WTC11 (cell line): ENCODE results near the gene AUH.

Experiments
- E2F1 ChIP-seq: sonication (generic); formaldehyde crosslinking; IDR thresholded peaks from 2 replicates; pipeline ENCODE4 v1.8.0; 2022; ENCODE audit warnings: mild to moderate bottlenecking, missing genetic modification reagents
- MAX ChIP-seq: sonication (generic); formaldehyde crosslinking; IDR thresholded peaks from 2 replicates; pipeline ENCODE4 v1.8.0; 2022; ENCODE audit warnings: mild to moderate bottlenecking, missing genetic modification reagents
- NR1H2 ChIP-seq: sonication (generic); formaldehyde crosslinking; IDR thresholded peaks from 2 replicates; pipeline ENCODE4 v1.9.0; 2021; ENCODE audit warnings: mild to moderate bottlenecking, moderate library complexity, missing genetic modification reagents
- ZNF317 ChIP-seq: sonication (generic); formaldehyde crosslinking; IDR thresholded peaks from 2 replicates; pipeline ENCODE4 v1.8.1; 2023; ENCODE audit warnings: low read depth, mild to moderate bottlenecking, moderate library complexity, missing genetic modification reagents, borderline replicate concordance
- TF ChIP-seq, protein P1 (sequence below): sonication (generic); formaldehyde crosslinking; IDR thresholded peaks from 2 replicates; pipeline ENCODE4 v1.8.1; 2022; ENCODE audit warnings: low read depth, missing genetic modification reagents, borderline replicate concordance
- TF ChIP-seq, protein P2 (sequence below): fragments of 200-600 bp; IDR thresholded peaks from 2 replicates; pipeline ENCODE4 v1.8.0; 2022; ENCODE audit warnings: antibody characterized with exemption

DNA sequence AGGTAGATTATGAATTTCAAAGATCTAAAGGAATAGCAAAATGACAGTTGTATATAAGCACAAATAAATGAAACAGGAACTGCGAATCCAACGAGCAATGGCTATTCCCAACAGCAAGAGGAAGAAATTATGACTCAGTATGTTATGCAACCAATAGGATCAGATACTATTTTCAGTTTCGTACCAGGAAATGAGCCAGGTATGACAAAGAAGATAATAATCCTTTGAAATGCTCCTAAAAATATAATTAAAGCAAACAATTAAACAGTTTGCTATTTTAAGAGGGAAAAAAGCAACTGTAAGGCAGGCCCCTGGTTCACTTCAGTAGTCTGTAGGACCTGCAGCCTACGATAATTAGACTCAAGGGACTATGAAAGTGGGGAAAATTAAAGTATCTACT lies 58.9 kb downstream of the AUH start:
- TF ChIP-seq E2F1 (CRISPR knock-in tag) = no peak
- TF ChIP-seq ZNF317 (CRISPR knock-in tag) = no peak
- TF ChIP-seq, protein P1, sequence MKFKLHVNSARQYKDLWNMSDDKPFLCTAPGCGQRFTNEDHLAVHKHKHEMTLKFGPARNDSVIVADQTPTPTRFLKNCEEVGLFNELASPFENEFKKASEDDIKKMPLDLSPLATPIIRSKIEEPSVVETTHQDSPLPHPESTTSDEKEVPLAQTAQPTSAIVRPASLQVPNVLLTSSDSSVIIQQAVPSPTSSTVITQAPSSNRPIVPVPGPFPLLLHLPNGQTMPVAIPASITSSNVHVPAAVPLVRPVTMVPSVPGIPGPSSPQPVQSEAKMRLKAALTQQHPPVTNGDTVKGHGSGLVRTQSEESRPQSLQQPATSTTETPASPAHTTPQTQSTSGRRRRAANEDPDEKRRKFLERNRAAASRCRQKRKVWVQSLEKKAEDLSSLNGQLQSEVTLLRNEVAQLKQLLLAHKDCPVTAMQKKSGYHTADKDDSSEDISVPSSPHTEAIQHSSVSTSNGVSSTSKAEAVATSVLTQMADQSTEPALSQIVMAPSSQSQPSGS = no peak
- TF ChIP-seq, protein P2, sequence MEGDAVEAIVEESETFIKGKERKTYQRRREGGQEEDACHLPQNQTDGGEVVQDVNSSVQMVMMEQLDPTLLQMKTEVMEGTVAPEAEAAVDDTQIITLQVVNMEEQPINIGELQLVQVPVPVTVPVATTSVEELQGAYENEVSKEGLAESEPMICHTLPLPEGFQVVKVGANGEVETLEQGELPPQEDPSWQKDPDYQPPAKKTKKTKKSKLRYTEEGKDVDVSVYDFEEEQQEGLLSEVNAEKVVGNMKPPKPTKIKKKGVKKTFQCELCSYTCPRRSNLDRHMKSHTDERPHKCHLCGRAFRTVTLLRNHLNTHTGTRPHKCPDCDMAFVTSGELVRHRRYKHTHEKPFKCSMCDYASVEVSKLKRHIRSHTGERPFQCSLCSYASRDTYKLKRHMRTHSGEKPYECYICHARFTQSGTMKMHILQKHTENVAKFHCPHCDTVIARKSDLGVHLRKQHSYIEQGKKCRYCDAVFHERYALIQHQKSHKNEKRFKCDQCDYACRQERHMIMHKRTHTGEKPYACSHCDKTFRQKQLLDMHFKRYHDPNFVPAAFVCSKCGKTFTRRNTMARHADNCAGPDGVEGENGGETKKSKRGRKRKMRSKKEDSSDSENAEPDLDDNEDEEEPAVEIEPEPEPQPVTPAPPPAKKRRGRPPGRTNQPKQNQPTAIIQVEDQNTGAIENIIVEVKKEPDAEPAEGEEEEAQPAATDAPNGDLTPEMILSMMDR = no peak
- TF ChIP-seq NR1H2 = no peak
- TF ChIP-seq MAX (CRISPR knock-in tag) = no peak
